ENCODE data around the gene GRPEL1.

GRCh38 chr4:7076696-7077082, 8.8 kb upstream of the GRPEL1 start:
- TF ChIP-seq CTCF (tag by site-specific recombination; IDR thresholded peaks at IDR 0.05) (no peak), ZNF596 (tag by site-specific recombination; IDR thresholded peaks at IDR 0.05) (no peak), KLF16 (tag by site-specific recombination; IDR thresholded peaks at IDR 0.05) (no peak), KLF1 (tag by site-specific recombination; IDR thresholded peaks at IDR 0.05) (no peak), ZNF529 (tag by site-specific recombination; IDR thresholded peaks at IDR 0.05; ENCODE audit: insufficient replicate concordance) (no peak), ZNF629 (tag by site-specific recombination; IDR thresholded peaks at IDR 0.05) (no peak), ZNF335 (tag by site-specific recombination; conservative IDR thresholded peaks at IDR 0.05) (no peak), YY1 (tag by site-specific recombination; IDR thresholded peaks at IDR 0.05) (no peak), ZNF341 (tag by site-specific recombination; IDR thresholded peaks at IDR 0.05; ENCODE audit: low read depth) (no peak), HOXA7 (CRISPR knock-in tag; IDR thresholded peaks at IDR 0.05; ENCODE audit: borderline replicate concordance) (no peak), ZNF23 (tag by site-specific recombination; IDR thresholded peaks at IDR 0.05; ENCODE audit: borderline replicate concordance) (no peak)

All from HEK293 (cell line).